Measurements from ENCODE around the gene OSBP2. TPM values are rescaled to one million over a fixed set of nuclear protein-coding genes. Genes with fewer than 3 reads are reported as not detected.
A peak's percentile ranks its signal among the peaks of the same experiment; 100 is the strongest.

The OSBP2 gene
- total RNA-seq, 3 donors from 2014 or later: 2.9 to 5.3 (median 3.4) TPM

- TF ChIP-seq, protein P1, sequence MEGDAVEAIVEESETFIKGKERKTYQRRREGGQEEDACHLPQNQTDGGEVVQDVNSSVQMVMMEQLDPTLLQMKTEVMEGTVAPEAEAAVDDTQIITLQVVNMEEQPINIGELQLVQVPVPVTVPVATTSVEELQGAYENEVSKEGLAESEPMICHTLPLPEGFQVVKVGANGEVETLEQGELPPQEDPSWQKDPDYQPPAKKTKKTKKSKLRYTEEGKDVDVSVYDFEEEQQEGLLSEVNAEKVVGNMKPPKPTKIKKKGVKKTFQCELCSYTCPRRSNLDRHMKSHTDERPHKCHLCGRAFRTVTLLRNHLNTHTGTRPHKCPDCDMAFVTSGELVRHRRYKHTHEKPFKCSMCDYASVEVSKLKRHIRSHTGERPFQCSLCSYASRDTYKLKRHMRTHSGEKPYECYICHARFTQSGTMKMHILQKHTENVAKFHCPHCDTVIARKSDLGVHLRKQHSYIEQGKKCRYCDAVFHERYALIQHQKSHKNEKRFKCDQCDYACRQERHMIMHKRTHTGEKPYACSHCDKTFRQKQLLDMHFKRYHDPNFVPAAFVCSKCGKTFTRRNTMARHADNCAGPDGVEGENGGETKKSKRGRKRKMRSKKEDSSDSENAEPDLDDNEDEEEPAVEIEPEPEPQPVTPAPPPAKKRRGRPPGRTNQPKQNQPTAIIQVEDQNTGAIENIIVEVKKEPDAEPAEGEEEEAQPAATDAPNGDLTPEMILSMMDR (IDR thresholded peaks at IDR 0.05): no peak
- no peaks in the 10 kb centered on the region for H3K36me3 ChIP-seq (ENCODE audit: low read depth)
Measured at GRCh38 chr22:30949934-30950660, 255.4 kb downstream of the OSBP2 start.

DNA sequence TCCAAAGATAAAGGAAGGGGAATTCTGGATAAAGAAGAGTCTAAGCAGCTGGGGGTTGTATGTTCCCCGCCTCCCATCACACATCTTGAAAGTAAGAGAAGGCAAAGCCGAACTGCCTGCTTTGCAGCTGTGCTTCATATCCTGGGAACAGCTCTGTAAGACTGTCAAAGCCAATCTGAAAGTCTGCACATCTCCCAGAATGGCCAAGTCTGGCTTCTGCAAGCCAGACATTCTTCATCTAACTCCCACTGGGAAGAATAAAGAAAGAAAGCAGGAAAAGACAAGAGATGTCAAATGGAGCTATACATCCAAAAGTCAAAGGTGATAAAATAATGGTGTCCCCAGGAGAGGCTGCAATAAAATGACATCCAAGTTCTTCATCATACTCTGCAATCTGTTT, 258.5 kb downstream of the OSBP2 start:
- Histone ChIP-seq H3K4me1 (ENCODE audit: low read depth) (no peaks in the 10 kb centered on the region), H3K36me3 (ENCODE audit: low read depth) (no peaks in the 10 kb centered on the region), H3K4me3 (no peak overlapping the region), H3K9me3 (no peaks in the 10 kb centered on the region)
- ATAC-seq (no peak), DNase-seq (no peak)
- TF ChIP-seq, protein P1 (IDR thresholded peaks at IDR 0.05): no peak
- intact Hi-C loops (cut with DNase I, micrococcal nuclease): loop anchor here in 1 of 2 donors (10.0 kb wide), 1 partner anchor 192 kb away; the partner anchor contains the start of gene PLA2G3

More at GRCh38 chr22:30949934-30950660, 255.4 kb downstream of the OSBP2 start:
- no peaks in the 10 kb centered on the region for H3K9me3 ChIP-seq
- DNase-seq (no peak), ATAC-seq (no peak)
- no peaks in the 10 kb centered on the region for H3K4me1 ChIP-seq (ENCODE audit: low read depth)
- intact Hi-C loops (cut with DNase I, micrococcal nuclease): loop anchor here (5.0 to 10.0 kb wide), 3 partner anchors 132 to 195 kb away; partner anchors contain the start of genes PLA2G3 (in 1 of the 2) and SMTN (in 1 of the 2)
- H3K4me3 ChIP-seq: no peak overlapping the region

- Histone ChIP-seq H3K9me3 (no peaks in the 10 kb centered on the region), H3K4me1 (ENCODE audit: low read depth) (no peaks in the 10 kb centered on the region), H3K4me3 (no peak overlapping the region), H3K36me3 (ENCODE audit: low read depth) (no peaks in the 10 kb centered on the region)
- ATAC-seq: no peak
- intact Hi-C loops (cut with DNase I, micrococcal nuclease): loop anchor here in 1 of 2 donors (10.0 kb wide), 1 partner anchor 190 kb away; the partner anchor contains the start of gene PLA2G3
- no peak for DNase-seq
- TF ChIP-seq, protein P1 (IDR thresholded peaks at IDR 0.05): no peak
Measured at GRCh38 chr22:30955153-30955552, 260.5 kb downstream of the OSBP2 start.

Small RNA genes lying within 50 kb of the gene (microRNA-seq; reads per million reads assigned to microRNA genes)
- 5.6 reads per million, percentile 25 among the genes with 10 or more reads in this experiment for gene MIR3200

Other genes with a start within 250 kb of the OSBP2 start
- not detected for gene SEC14L3, start 222.9 kb upstream of the OSBP2 start, total RNA-seq
- not detected for gene SEC14L4, start 189.2 kb upstream of the OSBP2 start, total RNA-seq
- under 1 TPM in 2 of 3 donors, not detected in 1; 0.26 to 0.47 TPM for gene SEC14L6, start 148.1 kb upstream of the OSBP2 start, total RNA-seq
- 10 to 100 TPM in 2 of 3 donors, 1 to 10 TPM in 1; 7.9 to 15.9 (median 10.1) TPM for gene GAL3ST1, start 120.2 kb upstream of the OSBP2 start, total RNA-seq
- gene PES1, start 103.0 kb upstream of the OSBP2 start, total RNA-seq: 10 to 100 TPM; 46.2 to 54.3 (median 48.5) TPM
- 10 to 100 TPM; 23.3 to 43.7 (median 40.2) TPM for gene TCN2, start 87.7 kb upstream of the OSBP2 start, total RNA-seq
- 1 to 10 TPM; 5.0 to 8.5 (median 7.6) TPM for gene SLC35E4, start 59.1 kb upstream of the OSBP2 start, total RNA-seq
- gene DUSP18, start 27.0 kb upstream of the OSBP2 start, total RNA-seq: 10 to 100 TPM; 16.2 to 21.6 (median 16.3) TPM

All from mucosa of descending colon (tissue), 3 donors.